ENCODE measurements around the gene AQP12B. TPM values are rescaled to one million over a fixed set of nuclear protein-coding genes. Genes with fewer than 3 reads are reported as not detected.
"Not testable (repeated sequence)": the region's sequence is repeated elsewhere in the genome, so short reads cannot be mapped to it uniquely, and the experiment has no call there.

Gene AQP12B
- total RNA-seq, 6 experiments from 2014 or later, result not detected

DNA sequence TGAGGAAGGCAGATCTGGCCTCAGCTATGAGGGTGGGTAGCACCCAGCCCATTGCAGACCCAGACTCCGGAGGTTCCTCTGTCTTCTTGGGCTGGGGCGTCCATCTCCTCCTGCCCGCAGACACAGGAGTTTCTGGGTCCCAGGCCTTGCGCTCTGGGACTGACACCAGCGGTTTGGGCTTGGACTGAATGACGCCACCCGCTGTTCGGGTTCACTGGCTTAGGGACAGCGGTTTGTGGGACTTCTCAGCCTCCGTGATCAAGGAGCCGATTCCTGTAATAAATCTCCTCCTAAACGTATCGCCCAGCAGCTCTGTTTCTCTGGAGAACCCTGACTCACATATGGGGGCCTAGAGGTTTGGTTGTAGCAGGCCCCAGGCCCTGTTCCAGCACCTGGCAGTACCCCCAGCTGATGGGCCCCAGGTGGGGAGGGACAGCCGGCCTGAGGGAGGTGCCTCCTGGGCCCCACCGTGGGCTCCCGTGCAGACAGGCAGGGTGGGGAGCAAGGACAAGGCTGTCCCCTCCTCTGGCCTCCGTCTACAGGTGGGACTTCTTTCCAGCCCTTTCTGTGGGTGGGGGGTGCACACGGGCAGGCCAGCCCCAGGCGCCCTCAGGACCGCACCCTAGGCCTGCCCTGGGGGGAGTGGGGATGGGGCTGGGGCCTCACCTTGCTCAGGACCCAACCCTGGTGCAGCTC, 4.5 kb upstream of the AQP12B start:
- Mint-ChIP-seq H3K4me3 (no peak overlapping the region), H3K4me1 (ENCODE audit: low read depth) (no peaks in the 10 kb centered on the region), H3K27ac (no peak overlapping the region), H3K36me3 (ENCODE audit: low read depth) (no peaks in the 10 kb centered on the region), H3K27me3 (ENCODE audit: insufficient read depth) (peaks cover 19% of the 10 kb centered on the region), H3K9me3 (no peaks in the 10 kb centered on the region)
- TF ChIP-seq CTCF (IDR thresholded peaks at IDR 0.05), result no peak
- DNase-seq, result no peak

DNA sequence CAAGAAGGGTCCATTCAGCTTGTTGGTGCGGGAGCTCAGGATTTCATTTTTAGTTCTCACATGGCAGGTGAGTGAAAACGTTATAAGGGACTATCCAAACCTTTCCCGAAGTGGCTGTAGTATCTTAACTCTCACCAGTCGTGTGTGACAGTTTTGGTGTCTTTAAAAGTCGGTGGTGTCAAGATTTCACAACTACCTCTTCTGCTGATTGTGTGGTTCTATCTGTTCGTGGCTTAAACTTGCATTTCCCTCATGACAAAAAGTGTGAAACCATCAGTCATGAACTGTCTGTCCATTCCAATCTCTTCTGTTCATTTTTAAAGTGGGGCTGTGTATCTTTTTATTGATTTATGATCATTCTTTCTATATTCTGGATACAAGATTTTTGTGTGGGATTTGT, 3.8 kb upstream of the AQP12B start:
- Mint-ChIP-seq H3K36me3 (ENCODE audit: low read depth) (no peaks in the 10 kb centered on the region), H3K27ac (no peak overlapping the region), H3K4me3 (no peak overlapping the region), H3K4me1 (ENCODE audit: low read depth) (no peaks in the 10 kb centered on the region), H3K9me3 (no peaks in the 10 kb centered on the region), H3K27me3 (ENCODE audit: insufficient read depth) (peaks cover 19% of the 10 kb centered on the region)
- DNase-seq, result no peak
- TF ChIP-seq CTCF (IDR thresholded peaks at IDR 0.05), result no peak

- Mint-ChIP-seq H3K4me1 (ENCODE audit: low read depth) (no peaks in the 10 kb centered on the region), H3K27ac (no peak overlapping the region), H3K4me3 (no peak overlapping the region), H3K9me3 (no peaks in the 10 kb centered on the region), H3K27me3 (ENCODE audit: insufficient read depth) (peaks cover 19% of the 10 kb centered on the region), H3K36me3 (ENCODE audit: low read depth) (no peaks in the 10 kb centered on the region)
- no peak for DNase-seq
- no peak for TF ChIP-seq CTCF (IDR thresholded peaks at IDR 0.05)
These were observed 3.2 kb upstream of the AQP12B start for GRCh38 chr2:240685771-240686371.

- not testable (repeated sequence) for DNase-seq; H3K4me3 Mint-ChIP-seq; H3K4me1 Mint-ChIP-seq (ENCODE audit: low read depth); H3K36me3 Mint-ChIP-seq (ENCODE audit: low read depth); H3K27ac Mint-ChIP-seq; H3K9me3 Mint-ChIP-seq
- H3K27me3 Mint-ChIP-seq (ENCODE audit: insufficient read depth), result peaks cover 19% of the 10 kb centered on the region
These were observed 1.5 kb upstream of the AQP12B start for GRCh38 chr2:240683980-240684728.

DNA sequence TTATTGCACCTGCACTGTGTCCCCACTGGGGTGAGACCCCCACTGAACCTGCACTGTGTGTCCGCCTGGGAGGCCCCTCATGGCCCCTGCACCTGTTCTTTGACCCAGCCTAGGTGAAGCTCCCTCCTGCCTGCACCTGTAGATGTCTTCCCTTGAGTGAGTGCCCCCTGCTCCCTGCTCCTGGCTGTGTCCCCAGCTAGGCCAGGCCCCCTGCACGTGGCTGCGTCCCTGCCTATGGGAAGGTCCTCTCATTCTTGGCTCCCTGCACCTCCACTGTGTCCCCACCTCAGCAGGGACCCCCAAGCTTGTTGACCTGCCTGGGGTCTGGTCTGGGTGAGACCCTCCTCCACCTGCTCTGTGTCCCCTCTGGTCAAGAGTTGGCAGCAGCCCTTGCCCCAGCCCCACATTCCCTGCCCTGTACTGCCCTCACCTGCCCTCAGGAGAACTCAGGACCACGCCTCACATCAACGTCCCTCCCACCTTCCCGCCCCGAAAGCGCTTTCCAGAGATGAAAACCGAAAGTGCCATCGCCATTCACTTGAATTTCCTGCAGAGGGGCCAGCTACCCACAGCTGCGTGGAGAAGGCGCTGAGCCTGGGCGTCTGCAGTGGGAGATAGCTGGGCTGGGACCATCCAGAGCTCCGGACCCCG, 769 bp upstream of the AQP12B start:
- not testable (repeated sequence) for H3K4me1 Mint-ChIP-seq (ENCODE audit: low read depth); H3K9me3 Mint-ChIP-seq; DNase-seq; H3K36me3 Mint-ChIP-seq (ENCODE audit: low read depth); H3K27ac Mint-ChIP-seq; H3K4me3 Mint-ChIP-seq
- H3K27me3 Mint-ChIP-seq (ENCODE audit: insufficient read depth), result peaks cover 19% of the 10 kb centered on the region

DNA sequence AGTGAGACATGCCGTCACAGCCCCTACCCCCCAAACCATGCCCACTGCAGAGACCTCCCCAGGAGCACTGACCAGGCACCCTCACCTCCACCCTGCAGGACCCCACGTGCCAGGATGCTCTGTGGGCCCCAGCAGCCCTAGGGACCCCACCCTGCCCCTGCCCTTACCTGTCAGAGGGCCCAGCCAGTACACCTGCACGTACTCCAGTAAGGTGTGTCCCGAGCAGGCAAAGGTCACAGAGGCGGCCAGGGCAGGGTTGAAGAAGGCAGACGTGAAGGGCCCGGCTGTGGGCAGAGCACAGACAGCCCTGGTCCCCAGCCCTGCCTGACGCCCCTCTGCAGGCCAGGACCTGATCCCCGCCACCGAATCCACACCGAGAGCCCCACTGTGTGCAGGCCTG, 2.5 kb downstream of the AQP12B start:
- not testable (repeated sequence) for H3K4me3 Mint-ChIP-seq; H3K4me1 Mint-ChIP-seq (ENCODE audit: low read depth); DNase-seq; H3K9me3 Mint-ChIP-seq; H3K36me3 Mint-ChIP-seq (ENCODE audit: low read depth); H3K27me3 Mint-ChIP-seq (ENCODE audit: insufficient read depth); H3K27ac Mint-ChIP-seq

DNA sequence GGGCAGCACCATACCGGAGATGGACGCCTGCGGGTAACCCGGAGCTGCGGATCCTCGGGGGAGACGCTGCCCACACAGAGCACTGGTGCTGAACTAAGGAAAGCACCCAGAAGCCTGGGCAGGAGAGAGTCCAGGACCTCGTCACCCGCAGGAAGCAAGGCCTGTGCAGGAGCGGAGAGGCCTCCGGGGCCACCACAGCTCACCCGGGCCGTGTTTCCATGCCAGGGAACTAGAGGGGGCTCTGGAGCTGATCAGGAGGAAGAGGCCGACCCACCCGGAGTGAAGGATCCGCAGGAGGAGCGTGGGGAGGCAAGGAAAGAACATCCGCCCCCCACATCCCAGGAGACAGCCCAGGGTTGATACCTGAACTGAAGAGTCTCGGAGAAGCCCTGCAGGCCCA, 3.8 kb downstream of the AQP12B start:
- not testable (repeated sequence) for H3K27ac Mint-ChIP-seq; H3K4me3 Mint-ChIP-seq; DNase-seq; H3K4me1 Mint-ChIP-seq (ENCODE audit: low read depth); H3K9me3 Mint-ChIP-seq; H3K36me3 Mint-ChIP-seq (ENCODE audit: low read depth); H3K27me3 Mint-ChIP-seq (ENCODE audit: insufficient read depth)

GRCh38 chr2:240678043-240678442, 4.6 kb downstream of the AQP12B start:
- H3K27me3 Mint-ChIP-seq (ENCODE audit: insufficient read depth); H3K4me3 Mint-ChIP-seq; DNase-seq; H3K27ac Mint-ChIP-seq; H3K9me3 Mint-ChIP-seq; H3K36me3 Mint-ChIP-seq (ENCODE audit: low read depth); H3K4me1 Mint-ChIP-seq (ENCODE audit: low read depth): not testable (repeated sequence)

- H3K27me3 Mint-ChIP-seq (ENCODE audit: insufficient read depth), result peaks cover 20% of the 10 kb centered on the region
- H3K9me3 Mint-ChIP-seq; H3K4me3 Mint-ChIP-seq; H3K36me3 Mint-ChIP-seq (ENCODE audit: low read depth); H3K4me1 Mint-ChIP-seq (ENCODE audit: low read depth); DNase-seq; H3K27ac Mint-ChIP-seq: not testable (repeated sequence)
These were observed 7.3 kb downstream of the AQP12B start for GRCh38 chr2:240675345-240675744.

DNA sequence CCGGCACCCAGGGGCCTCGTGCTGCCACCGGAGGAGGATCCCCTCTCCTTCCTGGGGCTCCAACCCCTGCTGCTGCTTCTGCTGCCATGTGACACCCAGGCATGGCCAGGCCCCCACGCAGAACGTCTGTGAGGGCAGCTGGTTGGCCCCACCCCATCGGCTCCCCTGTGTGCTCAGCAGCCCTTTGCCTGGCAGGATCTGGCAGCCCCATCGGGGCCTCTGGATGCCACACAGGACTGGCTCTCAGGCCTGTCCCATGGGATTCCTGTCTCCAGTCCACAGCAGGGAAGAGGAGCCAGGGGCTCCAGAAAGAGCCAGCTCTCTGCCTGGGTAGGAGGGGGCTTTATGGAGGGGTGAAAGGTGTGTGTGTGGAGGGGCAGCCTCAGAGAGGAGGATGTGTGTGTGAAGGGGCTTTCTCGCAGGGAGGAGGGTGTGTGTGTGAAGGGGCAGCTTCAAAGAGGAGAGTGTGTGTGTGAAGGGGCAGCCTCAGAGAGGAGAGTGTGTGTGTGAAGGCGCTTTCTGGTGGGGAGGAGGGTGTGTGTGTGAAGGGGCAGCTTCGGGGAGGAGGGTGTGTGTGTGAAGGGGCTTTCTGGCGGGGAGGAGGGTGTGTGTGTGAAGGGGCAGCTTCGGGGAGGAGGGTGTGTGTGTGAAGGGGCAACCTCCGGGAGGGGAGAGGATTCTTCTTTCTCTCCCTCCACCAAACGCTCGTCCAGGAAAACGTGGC, 8.1 kb downstream of the AQP12B start:
- not testable (repeated sequence) for H3K4me1 Mint-ChIP-seq (ENCODE audit: low read depth); H3K36me3 Mint-ChIP-seq (ENCODE audit: low read depth); H3K27ac Mint-ChIP-seq; DNase-seq; H3K9me3 Mint-ChIP-seq; H3K4me3 Mint-ChIP-seq
- peaks cover 26% of the 10 kb centered on the region for H3K27me3 Mint-ChIP-seq (ENCODE audit: insufficient read depth)
